IMR-90 (cell line): ENCODE results near the gene OR5B21.

Source experiments
- POLR2A ChIP-seq: IDR thresholded peaks from 2 replicates; pipeline ENCODE4 v1.6.1; 2012; ENCODE audit warnings: mild to moderate bottlenecking, low read depth, low read length
- TF ChIP-seq, protein P1 (sequence below): conservative IDR thresholded peaks from 2 replicates; pipeline ENCODE4 v1.5.1; 2012; ENCODE audit warnings: mild to moderate bottlenecking, low read depth, low read length, improper control_type of control experiment

DNA sequence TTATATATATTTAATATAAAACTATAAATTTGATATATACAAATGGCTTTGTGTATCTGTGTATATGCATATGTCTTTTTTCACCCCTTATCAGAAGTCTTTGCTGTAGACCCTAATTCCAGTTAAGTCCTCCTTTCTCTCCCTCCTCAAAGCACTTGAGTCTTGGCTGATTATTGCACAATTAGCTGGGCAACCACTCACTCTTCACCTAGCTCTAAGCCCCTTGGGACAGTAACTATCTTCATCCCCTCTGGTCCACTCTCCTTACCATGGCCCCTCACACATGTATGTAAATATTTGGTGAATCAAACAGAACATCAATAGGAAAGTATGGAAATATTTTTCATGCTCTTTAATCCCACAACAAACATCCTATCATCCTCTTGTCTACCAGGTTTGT is 909 bp upstream of the OR5B21 start:
- TF ChIP-seq, protein P1, sequence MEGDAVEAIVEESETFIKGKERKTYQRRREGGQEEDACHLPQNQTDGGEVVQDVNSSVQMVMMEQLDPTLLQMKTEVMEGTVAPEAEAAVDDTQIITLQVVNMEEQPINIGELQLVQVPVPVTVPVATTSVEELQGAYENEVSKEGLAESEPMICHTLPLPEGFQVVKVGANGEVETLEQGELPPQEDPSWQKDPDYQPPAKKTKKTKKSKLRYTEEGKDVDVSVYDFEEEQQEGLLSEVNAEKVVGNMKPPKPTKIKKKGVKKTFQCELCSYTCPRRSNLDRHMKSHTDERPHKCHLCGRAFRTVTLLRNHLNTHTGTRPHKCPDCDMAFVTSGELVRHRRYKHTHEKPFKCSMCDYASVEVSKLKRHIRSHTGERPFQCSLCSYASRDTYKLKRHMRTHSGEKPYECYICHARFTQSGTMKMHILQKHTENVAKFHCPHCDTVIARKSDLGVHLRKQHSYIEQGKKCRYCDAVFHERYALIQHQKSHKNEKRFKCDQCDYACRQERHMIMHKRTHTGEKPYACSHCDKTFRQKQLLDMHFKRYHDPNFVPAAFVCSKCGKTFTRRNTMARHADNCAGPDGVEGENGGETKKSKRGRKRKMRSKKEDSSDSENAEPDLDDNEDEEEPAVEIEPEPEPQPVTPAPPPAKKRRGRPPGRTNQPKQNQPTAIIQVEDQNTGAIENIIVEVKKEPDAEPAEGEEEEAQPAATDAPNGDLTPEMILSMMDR, result no peak
- no peak for TF ChIP-seq POLR2A
